Stimulated activated CD8-positive, alpha-beta memory T cell treated with anti-CD3 and anti-CD28 coated beads, Interleukin-2, amount 100 ng/mL, for 1 hour (primary cell): ENCODE data around the gene CDS1.
"Not testable (repeated sequence)": the region's sequence is repeated elsewhere in the genome, so short reads cannot be mapped to it uniquely, and the experiment has no call there.

Experiments used
- DNase-seq, 2 donors: peaks; one replicate each; pipeline ENCODE4 v3.0.0-alpha.2; 2020; ENCODE audit warnings: low read depth in 2 of 2

CDS1 gene

GRCh38 chr4:84673475-84674240 is 90.7 kb downstream of the CDS1 start:
- no peak for DNase-seq

DNA sequence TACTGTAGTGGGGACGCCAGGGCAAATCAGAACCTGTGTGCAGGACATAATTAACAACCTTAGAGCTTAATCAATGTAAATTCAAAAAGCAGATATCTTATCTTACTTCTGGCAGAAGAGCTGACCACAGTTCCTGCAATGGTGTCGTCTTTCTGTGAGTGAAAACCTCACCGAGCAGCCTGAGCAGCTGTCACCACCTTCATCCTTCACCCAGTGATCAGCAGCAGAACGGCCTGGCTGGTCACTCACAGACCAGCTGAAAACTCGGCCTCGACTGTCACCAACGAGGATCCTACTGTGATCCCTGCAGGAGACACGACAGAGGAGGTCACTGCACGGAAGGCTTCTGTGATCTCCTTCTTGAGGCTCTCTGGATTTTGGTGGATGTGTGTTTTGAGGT is 94.2 kb downstream of the CDS1 start:
- no peak for DNase-seq

- no peak for DNase-seq
Measured at GRCh38 chr4:84677995-84678394, 95.1 kb downstream of the CDS1 start.

- DNase-seq, result no peak
Measured at GRCh38 chr4:84678976-84679744, 96.2 kb downstream of the CDS1 start.

DNA sequence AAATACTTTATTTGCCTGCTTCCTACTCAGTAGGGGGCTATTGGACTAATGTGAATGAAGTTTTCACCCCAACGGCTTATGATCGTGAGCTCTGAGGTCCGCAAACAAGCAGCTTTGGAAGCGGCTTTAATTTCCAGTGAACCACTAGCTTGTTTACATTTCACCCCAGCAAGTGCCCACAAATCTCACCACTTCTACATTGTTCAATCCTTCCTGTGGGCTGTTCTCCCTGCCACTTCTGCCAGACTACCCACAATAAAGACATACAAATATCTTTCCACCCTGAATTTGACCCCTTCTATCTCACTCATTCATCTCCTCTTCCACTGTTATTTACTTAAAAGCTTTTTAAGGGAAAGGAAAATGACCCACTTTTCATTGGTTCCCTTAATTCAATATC is 98.0 kb downstream of the CDS1 start:
- no peak for DNase-seq

DNA sequence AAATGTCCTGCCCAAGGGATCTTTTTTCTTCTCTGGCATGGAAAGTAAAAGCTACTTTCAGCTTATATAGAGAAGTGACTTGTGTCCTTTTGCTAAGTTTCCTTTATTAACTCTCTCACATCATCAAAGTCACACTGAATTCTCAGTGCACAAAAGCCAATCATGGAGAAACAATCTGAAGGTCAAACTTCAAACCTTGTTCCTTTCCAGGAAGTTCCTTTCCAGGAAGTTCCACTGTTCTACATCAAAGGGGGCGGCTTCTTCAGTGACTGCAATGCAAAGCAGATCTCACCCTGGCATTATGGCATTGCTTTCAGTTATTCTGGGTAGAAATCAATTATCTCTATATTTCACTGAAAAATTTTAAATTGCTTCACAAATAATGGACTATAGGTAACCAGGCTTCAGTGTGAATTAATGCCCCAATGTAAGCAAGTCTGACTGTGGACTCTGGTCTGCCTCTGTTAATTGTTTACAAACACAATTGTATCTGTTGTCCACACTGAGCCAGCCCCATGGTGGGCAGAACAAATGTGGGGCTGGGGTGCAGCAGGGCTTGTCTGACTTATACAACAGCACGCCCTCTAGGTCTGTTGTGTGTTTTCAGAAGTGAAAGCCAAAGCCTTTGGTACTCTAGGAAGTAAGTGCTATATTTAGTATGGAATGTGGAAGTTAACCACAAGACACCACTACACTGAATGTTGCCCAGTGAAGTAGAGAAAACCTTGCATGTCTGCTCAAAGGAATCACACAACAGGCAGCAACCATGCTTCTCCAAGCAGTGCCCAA is 98.8 kb downstream of the CDS1 start:
- DNase-seq, result no peak

GRCh38 chr4:84682661-84683060 is 99.7 kb downstream of the CDS1 start:
- not testable (repeated sequence) for DNase-seq

- no peak for DNase-seq
Measured at GRCh38 chr4:84683064-84683850, 100.3 kb downstream of the CDS1 start.

GRCh38 chr4:84684361-84684760 is 101.4 kb downstream of the CDS1 start:
- no peak for DNase-seq

GRCh38 chr4:84685105-84685504 is 102.2 kb downstream of the CDS1 start:
- DNase-seq, result no peak

DNA sequence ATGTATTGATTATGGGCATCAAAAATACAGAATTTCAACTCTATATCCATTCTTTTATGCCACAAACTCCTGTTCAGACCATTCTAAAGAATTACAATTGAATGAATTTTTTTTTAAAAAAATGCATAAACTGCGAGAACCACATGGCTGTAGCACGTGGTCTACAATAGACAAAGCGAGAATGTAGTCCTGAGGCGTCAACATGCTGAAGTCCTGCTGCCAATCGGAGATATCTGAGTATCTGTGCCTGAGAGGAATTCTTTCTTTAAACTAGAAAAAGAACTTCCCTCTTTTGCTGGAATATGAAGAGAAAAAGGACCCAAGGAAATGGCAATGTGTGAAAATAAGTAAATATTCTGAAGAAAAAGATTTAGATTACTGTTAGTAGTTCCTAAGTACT is 105.7 kb downstream of the CDS1 start:
- no peak for DNase-seq

DNA sequence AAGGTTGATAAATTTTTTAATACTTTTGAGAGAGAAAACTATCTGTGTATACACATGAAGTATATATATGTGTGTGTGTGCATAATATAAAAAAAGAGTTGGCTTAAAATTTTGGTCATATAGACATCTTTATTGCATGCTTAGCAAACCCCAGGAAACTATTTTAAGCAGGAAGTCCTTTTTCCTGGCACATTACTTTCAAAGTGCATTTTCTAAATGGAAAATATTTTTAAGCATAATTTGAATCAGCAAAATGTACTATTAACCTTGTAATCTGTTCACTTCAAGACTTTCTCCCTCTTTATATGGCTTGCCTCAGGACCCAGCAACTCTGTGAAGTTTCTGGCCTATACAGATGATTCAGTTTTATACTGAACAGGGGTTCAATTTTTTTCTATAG is 106.3 kb downstream of the CDS1 start:
- DNase-seq, result no peak

- DNase-seq, result no peak
Measured at GRCh38 chr4:84690481-84690880, 107.6 kb downstream of the CDS1 start.

- DNase-seq, result no peak
Measured at GRCh38 chr4:84691170-84691691, 108.3 kb downstream of the CDS1 start.

DNA sequence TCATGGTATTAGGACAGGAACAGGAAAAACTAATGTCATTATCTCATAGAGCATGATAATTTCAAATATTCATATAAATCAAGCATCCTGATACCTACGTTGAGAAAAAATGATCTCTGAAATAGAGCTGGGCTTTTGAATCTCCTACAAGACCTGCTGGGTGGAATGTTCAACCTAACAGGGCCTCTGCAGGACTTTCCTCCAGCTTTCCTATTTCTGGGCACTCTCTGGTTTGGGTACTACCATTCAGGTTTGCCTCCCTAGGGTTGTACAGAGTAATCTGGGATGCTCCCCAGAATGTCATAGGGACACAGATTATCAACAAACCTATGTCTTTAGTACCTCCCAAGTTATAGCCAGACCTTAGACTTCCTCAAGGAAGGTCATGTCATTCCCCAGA is 108.9 kb downstream of the CDS1 start:
- DNase-seq, result no peak

- no peak for DNase-seq
Measured at GRCh38 chr4:84697159-84697558, 114.2 kb downstream of the CDS1 start.

DNA sequence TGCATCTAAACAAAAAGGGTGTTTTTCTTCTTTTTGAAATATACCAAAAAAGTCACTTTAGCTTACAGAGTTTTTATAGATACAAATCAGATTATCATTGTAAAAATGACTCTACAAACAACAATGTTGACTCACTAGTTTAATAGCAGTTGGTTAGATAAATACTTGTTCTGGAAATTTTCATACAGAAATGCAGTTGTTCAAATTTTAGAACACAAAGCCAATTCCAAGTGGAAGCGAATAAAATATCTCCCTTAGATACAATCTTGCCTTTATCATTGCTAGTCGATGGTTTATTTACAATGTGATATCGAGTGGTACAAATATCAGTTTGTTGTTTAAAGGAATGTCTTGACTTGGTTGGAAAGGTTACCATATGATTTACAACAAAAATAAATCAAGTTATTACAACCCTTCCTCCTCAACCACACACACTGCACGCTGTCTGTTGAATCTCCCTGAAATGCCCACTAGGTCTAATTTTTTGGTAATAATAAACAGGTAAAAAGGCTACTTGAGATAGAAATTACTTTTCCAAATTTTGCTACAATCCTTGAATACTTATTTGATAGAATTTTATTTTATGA is 114.8 kb downstream of the CDS1 start:
- DNase-seq, result no peak

- no peak for DNase-seq
Measured at GRCh38 chr4:84699001-84699671, 116.2 kb downstream of the CDS1 start.
